OCI-LY1 (cell line): Measurements from ENCODE around the gene MINDY1.

ENCODE experiments used
- CTCF ChIP-seq: fragments of 200-600 bp; sonication (generic), shearing (Covaris generic); IDR thresholded peaks from 2 replicates; pipeline ENCODE4 v1.5.1; 2017; ENCODE audit warnings: mild to moderate bottlenecking, antibody characterized with exemption, low read length, moderate library complexity, mixed read lengths
- EZH2 ChIP-seq: fragments of 200-600 bp; sonication (generic), shearing (Covaris generic); IDR thresholded peaks from 2 replicates; pipeline ENCODE4 v1.8.0; 2017; ENCODE audit warnings: borderline replicate concordance, mixed run types, mild to moderate bottlenecking, antibody characterized with exemption, low read length, moderate library complexity, mixed read lengths

- no peak for TF ChIP-seq CTCF
- TF ChIP-seq EZH2, result no peak
Measured at GRCh38 chr1:151001602-151002001, 5.1 kb downstream of the MINDY1 start.
